Adipocyte (in vitro differentiated cells): ENCODE measurements around the gene DGUOK.

Experiments
- DNase-seq: peaks from one replicate; pipeline ENCODE4 v3.0.0-alpha.2; 2015; ENCODE audit warnings: low read depth
- H3K27me3 ChIP-seq: replicated peaks from 2 replicates; pipeline ENCODE4 v1.7.0; 2013; ENCODE audit warnings: mild to moderate bottlenecking, low read length, moderate library complexity; ENCODE audit not compliant: control insufficient read depth, insufficient read depth
- H3K36me3 ChIP-seq: 2 replicates; pipeline ENCODE4 v1.7.0; 2013; ENCODE audit warnings: low read length, mild to moderate bottlenecking, moderate library complexity; ENCODE audit not compliant: control insufficient read depth, insufficient read depth, severe bottlenecking
- H3K4me1 ChIP-seq: 2 replicates; pipeline ENCODE4 v1.7.0; 2013; ENCODE audit warnings: mild to moderate bottlenecking, low read length, moderate library complexity; ENCODE audit not compliant: control insufficient read depth, insufficient read depth
- H3K4me3 ChIP-seq: 2 replicates; pipeline ENCODE4 v1.7.0; 2013; ENCODE audit warnings: mild to moderate bottlenecking, low read length, moderate library complexity
- H3K9ac ChIP-seq: 2 replicates; pipeline ENCODE4 v1.7.0; 2013; ENCODE audit warnings: mild to moderate bottlenecking, low read length, moderate library complexity
- H3K9me3 ChIP-seq: 2 replicates; pipeline ENCODE4 v1.7.0; 2013; ENCODE audit warnings: mild to moderate bottlenecking, low read length, moderate library complexity; ENCODE audit not compliant: control insufficient read depth

The DGUOK gene

GRCh38 chr2:73984922-73985307, 58.2 kb downstream of the DGUOK start:
- peaks cover 32% of the 10 kb centered on the region for H3K4me1 ChIP-seq
- no peak overlapping the region for H3K9ac ChIP-seq
- H3K4me3 ChIP-seq: peak overlapping the region; percentile 68
- peaks cover 9% of the 10 kb centered on the region for H3K27me3 ChIP-seq
- no peaks in the 10 kb centered on the region for H3K9me3 ChIP-seq
- peak; percentile 56 for DNase-seq
- H3K36me3 ChIP-seq: no peaks in the 10 kb centered on the region

- Histone ChIP-seq H3K9ac (peak overlapping the region; percentile 78), H3K9me3 (no peaks in the 10 kb centered on the region), H3K4me1 (peaks cover 32% of the 10 kb centered on the region), H3K36me3 (no peaks in the 10 kb centered on the region), H3K27me3 (peaks cover 9% of the 10 kb centered on the region), H3K4me3 (peak overlapping the region; percentile 79)
- DNase-seq: peak; percentile 68
Measured at GRCh38 chr2:73985308-73986084, 58.8 kb downstream of the DGUOK start.

- no peaks in the 10 kb centered on the region for H3K36me3 ChIP-seq
- H3K4me1 ChIP-seq: peaks cover 29% of the 10 kb centered on the region
- no peak for DNase-seq
- peaks cover 9% of the 10 kb centered on the region for H3K27me3 ChIP-seq
- peak overlapping the region; percentile 78 for H3K9ac ChIP-seq
- no peaks in the 10 kb centered on the region for H3K9me3 ChIP-seq
- H3K4me3 ChIP-seq: peak overlapping the region; percentile 79
Measured at GRCh38 chr2:73986085-73986681, 59.5 kb downstream of the DGUOK start.

DNA sequence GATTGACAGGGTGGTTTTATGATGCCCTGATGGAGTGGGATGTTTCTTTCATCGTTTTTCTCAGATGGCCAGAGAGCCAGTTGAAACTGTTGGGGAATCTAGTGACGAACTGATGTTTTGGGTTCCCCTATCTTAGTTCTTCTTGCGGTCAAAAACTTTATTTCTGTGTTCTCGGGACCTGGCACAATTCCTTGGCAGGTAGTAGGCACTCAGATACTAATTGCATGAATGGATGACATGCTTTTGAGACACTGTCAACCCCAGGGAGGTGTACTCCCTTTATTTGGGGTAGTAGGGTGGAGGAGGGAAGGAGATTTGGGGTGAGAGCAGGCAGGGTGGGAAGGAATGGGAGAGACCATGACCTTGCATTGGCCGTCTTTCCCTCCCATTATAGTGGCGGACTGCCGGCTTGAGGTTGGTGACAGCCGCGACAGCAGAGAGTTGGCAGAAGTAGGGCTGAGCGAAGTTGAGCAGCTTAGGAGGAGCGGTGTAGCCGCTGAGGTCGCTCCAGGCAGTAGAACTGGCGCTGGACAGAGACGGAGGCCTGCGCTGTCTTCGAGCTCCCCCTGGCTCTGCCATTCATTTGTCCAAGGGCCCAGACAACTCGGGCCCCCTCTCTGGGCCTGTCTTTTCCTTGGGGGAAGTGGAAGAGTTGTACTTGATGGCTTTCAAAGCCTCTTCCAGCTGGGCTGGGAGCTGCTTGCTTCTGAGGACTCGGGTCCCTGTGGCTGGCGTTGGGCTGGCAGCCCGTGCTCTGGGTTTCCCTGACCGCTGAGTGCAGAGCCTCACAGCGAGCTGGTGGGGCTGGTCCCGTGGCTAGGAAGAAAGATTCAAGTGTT, 60.6 kb downstream of the DGUOK start:
- no peak overlapping the region for H3K9ac ChIP-seq
- H3K36me3 ChIP-seq: no peaks in the 10 kb centered on the region
- no peaks in the 10 kb centered on the region for H3K9me3 ChIP-seq
- DNase-seq: no peak
- peaks cover 9% of the 10 kb centered on the region for H3K27me3 ChIP-seq
- H3K4me1 ChIP-seq: peaks cover 17% of the 10 kb centered on the region
- H3K4me3 ChIP-seq: no peak overlapping the region

- Histone ChIP-seq H3K4me3 (no peak overlapping the region), H3K9me3 (no peaks in the 10 kb centered on the region), H3K9ac (no peak overlapping the region), H3K27me3 (peaks cover 9% of the 10 kb centered on the region), H3K4me1 (peaks cover 13% of the 10 kb centered on the region), H3K36me3 (no peaks in the 10 kb centered on the region)
- DNase-seq: no peak
Measured at GRCh38 chr2:73987948-73988700, 61.4 kb downstream of the DGUOK start.

- Histone ChIP-seq H3K9ac (no peak overlapping the region), H3K9me3 (no peaks in the 10 kb centered on the region), H3K4me1 (peaks cover 4% of the 10 kb centered on the region), H3K36me3 (no peaks in the 10 kb centered on the region), H3K27me3 (peaks cover 9% of the 10 kb centered on the region), H3K4me3 (no peak overlapping the region)
- DNase-seq: no peak
Measured at GRCh38 chr2:73989972-73990371, 63.3 kb downstream of the DGUOK start.

- no peaks in the 10 kb centered on the region for H3K9me3 ChIP-seq
- H3K36me3 ChIP-seq: no peaks in the 10 kb centered on the region
- no peak overlapping the region for H3K9ac ChIP-seq
- no peak overlapping the region for H3K4me3 ChIP-seq
- DNase-seq: no peak
- peaks cover 4% of the 10 kb centered on the region for H3K4me1 ChIP-seq
- H3K27me3 ChIP-seq: peaks cover 9% of the 10 kb centered on the region
Measured at GRCh38 chr2:73990531-73990930, 63.9 kb downstream of the DGUOK start.

- Histone ChIP-seq H3K36me3 (no peaks in the 10 kb centered on the region), H3K4me3 (no peak overlapping the region), H3K4me1 (no peaks in the 10 kb centered on the region), H3K9me3 (no peaks in the 10 kb centered on the region), H3K27me3 (peaks cover 9% of the 10 kb centered on the region), H3K9ac (no peak overlapping the region)
- no peak for DNase-seq
Measured at GRCh38 chr2:73992036-73992435, 65.4 kb downstream of the DGUOK start.

GRCh38 chr2:73993376-73993775, 66.7 kb downstream of the DGUOK start:
- Histone ChIP-seq H3K9ac (no peak overlapping the region), H3K36me3 (no peaks in the 10 kb centered on the region), H3K4me1 (no peaks in the 10 kb centered on the region), H3K27me3 (peaks cover 1% of the 10 kb centered on the region), H3K4me3 (no peak overlapping the region), H3K9me3 (no peaks in the 10 kb centered on the region)
- DNase-seq: no peak

- DNase-seq: no peak
- H3K4me1 ChIP-seq: no peaks in the 10 kb centered on the region
- no peaks in the 10 kb centered on the region for H3K9me3 ChIP-seq
- H3K36me3 ChIP-seq: no peaks in the 10 kb centered on the region
- no peaks in the 10 kb centered on the region for H3K27me3 ChIP-seq
- no peak overlapping the region for H3K4me3 ChIP-seq
- H3K9ac ChIP-seq: no peak overlapping the region
Measured at GRCh38 chr2:73993778-73994177, 67.1 kb downstream of the DGUOK start.
